Upper lobe of left lung (tissue), 4 donors: ENCODE data around the gene RAB11FIP4.

Experiments used
- EP300 ChIP-seq, 4 donors: sonication (generic); formaldehyde crosslinking; IDR thresholded peaks; one replicate each; pipeline ENCODE4 v1.5.1; 2017; ENCODE audit warnings: antibody characterized with exemption in 4 of 4, control low read depth in 2 of 4
- POLR2A ChIP-seq, 4 donors: fragments of 450-650 bp; IDR thresholded peaks; one replicate each; pipeline ENCODE4 v1.5.1; 2016 to 2017; ENCODE audit warnings: antibody characterized with exemption in 4 of 4, mild to moderate bottlenecking in 2 of 4
- POLR2AphosphoS5 ChIP-seq, 2 donors: sonication (generic); formaldehyde crosslinking; IDR thresholded peaks; one replicate each; pipeline ENCODE4 v1.5.1; 2017; ENCODE audit warnings: antibody characterized with exemption in 2 of 2
- TF ChIP-seq, protein P1 (sequence below), 6 experiments: fragments of 450-650 bp in 4 of 6; fragments of 200-600 bp in 2 of 6; sonication (generic) in 2 of 6; IDR thresholded peaks; one replicate each; pipeline ENCODE4 v1.5.1; 2016 to 2019; ENCODE audit warnings: antibody characterized with exemption in 6 of 6

DNA sequence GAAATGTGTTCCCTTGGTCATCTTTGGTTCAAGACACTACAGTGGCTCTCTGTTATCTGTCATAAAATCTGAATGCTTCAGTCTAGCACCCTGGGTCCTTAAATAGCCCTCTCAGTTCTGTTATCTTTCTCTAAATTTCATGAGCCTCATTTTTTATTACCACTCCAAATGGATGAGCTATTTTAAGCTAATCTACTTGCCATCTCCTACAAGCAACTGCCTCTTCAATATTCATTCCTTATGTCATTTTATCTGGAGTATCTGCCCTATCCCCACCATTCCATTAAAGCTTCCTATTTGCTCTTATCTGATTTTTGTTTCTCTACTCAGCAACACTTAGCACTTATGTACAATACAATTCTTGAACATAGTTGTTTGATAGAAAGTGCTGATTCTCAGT is 42.0 kb upstream of the RAB11FIP4 start:
- TF ChIP-seq POLR2AphosphoS5 (IDR thresholded peaks at IDR 0.05) (no peak), POLR2A (IDR thresholded peaks at IDR 0.05) (no peak), EP300 (IDR thresholded peaks at IDR 0.05) (no peak)
- TF ChIP-seq, protein P1, sequence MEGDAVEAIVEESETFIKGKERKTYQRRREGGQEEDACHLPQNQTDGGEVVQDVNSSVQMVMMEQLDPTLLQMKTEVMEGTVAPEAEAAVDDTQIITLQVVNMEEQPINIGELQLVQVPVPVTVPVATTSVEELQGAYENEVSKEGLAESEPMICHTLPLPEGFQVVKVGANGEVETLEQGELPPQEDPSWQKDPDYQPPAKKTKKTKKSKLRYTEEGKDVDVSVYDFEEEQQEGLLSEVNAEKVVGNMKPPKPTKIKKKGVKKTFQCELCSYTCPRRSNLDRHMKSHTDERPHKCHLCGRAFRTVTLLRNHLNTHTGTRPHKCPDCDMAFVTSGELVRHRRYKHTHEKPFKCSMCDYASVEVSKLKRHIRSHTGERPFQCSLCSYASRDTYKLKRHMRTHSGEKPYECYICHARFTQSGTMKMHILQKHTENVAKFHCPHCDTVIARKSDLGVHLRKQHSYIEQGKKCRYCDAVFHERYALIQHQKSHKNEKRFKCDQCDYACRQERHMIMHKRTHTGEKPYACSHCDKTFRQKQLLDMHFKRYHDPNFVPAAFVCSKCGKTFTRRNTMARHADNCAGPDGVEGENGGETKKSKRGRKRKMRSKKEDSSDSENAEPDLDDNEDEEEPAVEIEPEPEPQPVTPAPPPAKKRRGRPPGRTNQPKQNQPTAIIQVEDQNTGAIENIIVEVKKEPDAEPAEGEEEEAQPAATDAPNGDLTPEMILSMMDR (IDR thresholded peaks at IDR 0.05): no peak
